OCI-LY7 (cell line): Measurements from ENCODE around the gene PIMREG.

Source experiments
- EZH2phosphoT487 ChIP-seq: fragments of 200-600 bp; sonication (generic); IDR thresholded peaks from 2 replicates; pipeline ENCODE4 v1.6.1; 2018; ENCODE audit warnings: low read depth, borderline replicate concordance, mild to moderate bottlenecking, mixed run types, antibody characterized with exemption, low read length, moderate library complexity, mixed read lengths
- TF ChIP-seq, protein P1 (sequence below): fragments of 200-600 bp; sonication (generic); conservative IDR thresholded peaks from 2 replicates; pipeline ENCODE4 v1.5.1; 2014; ENCODE audit warnings: mild to moderate bottlenecking, antibody characterized with exemption, low read length, moderate library complexity, mixed read lengths

DNA sequence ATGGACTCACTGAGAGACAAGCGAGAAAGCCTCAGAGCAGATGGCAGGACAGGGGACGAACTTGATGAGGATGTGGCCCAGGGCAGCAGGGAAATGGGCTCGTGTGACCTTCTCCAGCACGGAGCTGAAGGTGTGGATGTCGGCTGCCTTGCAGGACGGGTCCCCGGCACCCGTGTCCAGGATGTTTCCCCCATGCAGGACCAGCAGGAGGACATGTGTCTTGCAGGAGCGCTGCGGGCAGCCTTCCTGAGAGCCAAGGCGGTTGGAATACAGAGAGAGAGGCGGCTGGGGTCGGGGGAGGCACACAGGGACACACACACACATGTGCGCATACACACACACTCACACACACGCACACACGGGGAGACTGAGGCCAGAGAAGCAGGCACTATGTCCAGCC, 39.3 kb downstream of the PIMREG start:
- TF ChIP-seq, protein P1, sequence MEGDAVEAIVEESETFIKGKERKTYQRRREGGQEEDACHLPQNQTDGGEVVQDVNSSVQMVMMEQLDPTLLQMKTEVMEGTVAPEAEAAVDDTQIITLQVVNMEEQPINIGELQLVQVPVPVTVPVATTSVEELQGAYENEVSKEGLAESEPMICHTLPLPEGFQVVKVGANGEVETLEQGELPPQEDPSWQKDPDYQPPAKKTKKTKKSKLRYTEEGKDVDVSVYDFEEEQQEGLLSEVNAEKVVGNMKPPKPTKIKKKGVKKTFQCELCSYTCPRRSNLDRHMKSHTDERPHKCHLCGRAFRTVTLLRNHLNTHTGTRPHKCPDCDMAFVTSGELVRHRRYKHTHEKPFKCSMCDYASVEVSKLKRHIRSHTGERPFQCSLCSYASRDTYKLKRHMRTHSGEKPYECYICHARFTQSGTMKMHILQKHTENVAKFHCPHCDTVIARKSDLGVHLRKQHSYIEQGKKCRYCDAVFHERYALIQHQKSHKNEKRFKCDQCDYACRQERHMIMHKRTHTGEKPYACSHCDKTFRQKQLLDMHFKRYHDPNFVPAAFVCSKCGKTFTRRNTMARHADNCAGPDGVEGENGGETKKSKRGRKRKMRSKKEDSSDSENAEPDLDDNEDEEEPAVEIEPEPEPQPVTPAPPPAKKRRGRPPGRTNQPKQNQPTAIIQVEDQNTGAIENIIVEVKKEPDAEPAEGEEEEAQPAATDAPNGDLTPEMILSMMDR, result no peak
- no peak for TF ChIP-seq EZH2phosphoT487
